Right cardiac atrium (tissue), 5 donors: ENCODE measurements around the gene ADA. TPM values are rescaled to one million over a fixed set of nuclear protein-coding genes. Genes with fewer than 3 reads are reported as not detected.
"Not testable (repeated sequence)": the region's sequence is repeated elsewhere in the genome, so short reads cannot be mapped to it uniquely, and the experiment has no call there.

Experiments used
- ATAC-seq, 2 donors: fragments of 200-7000 bp; cut with Tn5 transposase; one replicate each; pipeline versions ENCODE4 v1.8.0 to v1.9.1; 2020; ENCODE audit warnings: moderate library complexity in 2 of 2, mild to moderate bottlenecking in 1 of 2
- DNase-seq, 3 donors: peaks; one replicate each; pipeline ENCODE4 v3.0.0-alpha.2; 2020
- H3K27ac ChIP-seq: one replicate; pipeline ENCODE4 v1.5.1; 2013; ENCODE audit warnings: mild to moderate bottlenecking, low read length, control low read depth, moderate library complexity
- H3K27me3 ChIP-seq: one replicate; pipeline ENCODE4 v1.6.1; 2013; ENCODE audit not compliant: control insufficient read depth, insufficient read depth
- H3K4me1 ChIP-seq: one replicate; pipeline ENCODE4 v1.6.1; 2013; ENCODE audit warnings: low read length; ENCODE audit not compliant: control insufficient read depth, insufficient read depth
- H3K4me3 ChIP-seq: one replicate; pipeline ENCODE4 v1.5.1; 2013; ENCODE audit warnings: low read length, control low read depth
- H3K9me3 ChIP-seq: one replicate; pipeline ENCODE4 v1.6.1; 2013; ENCODE audit warnings: low read length; ENCODE audit not compliant: control insufficient read depth
- WGBS: extraction: QIAGEN DNeasy Blood & Tissue Kit; methylation state at CpG from one replicate; pipeline ENCODE4 v1.1.7; 2013; 5-methylcytosine and 5-hydroxymethylcytosine counted together
- intact Hi-C, 4 donors: fragments of 100-400 bp; cut with DNase I; formaldehyde crosslinking; loops; one replicate each; pipeline versions ENCODE4 v1.11.0 to v1.14.0; 2022 to 2023
- polyA plus RNA-seq: library from polyadenylated mRNA; stranded (reverse); fragments of 200-250 nt; gene quantifications from one replicate; pipeline ENCODE4 v1.2.3, GENCODE V29; 2013
- total RNA-seq, 4 donors: library from RNA; stranded (reverse); fragmentation: NEBNext Ultra II Directional; extraction: Animal tissue kit (Norgen Biotek cat#: 25700); gene quantifications; one replicate each; pipeline ENCODE4 v1.2.1, GENCODE V29; 2021
- donor health status: healthy with polysubstance abuse.
- donor health status: DM: no; HTN: yes; CAD: no.
- donor health status: DM: no; HTN: no; CAD: no.
- donor health status: DM: no; HTN: yes; CAD: no; lungs with severe emphysema.
- donor health status: DM: yes; HTN: yes; CAD: no.

ADA gene
- total and polyA plus RNA-seq, 5 donors: 11.6 to 22.8 (median 12.4) TPM

GRCh38 chr20:44589537-44589936 is 62.0 kb downstream of the ADA start:
- Histone ChIP-seq H3K9me3 (no peaks in the 10 kb centered on the region), H3K27me3 (no peaks in the 10 kb centered on the region), H3K4me1 (peaks cover 17% of the 10 kb centered on the region), H3K27ac (no peak overlapping the region), H3K4me3 (no peak overlapping the region)
- ATAC-seq (no peak), DNase-seq (no peak)
- 70% methylated on average over 4 of the region's 4 CpGs for WGBS
- intact Hi-C loops: no loop called here

- H3K27ac ChIP-seq, H3K4me3 ChIP-seq, H3K27me3 ChIP-seq, DNase-seq, ATAC-seq, intact Hi-C loops, H3K9me3 ChIP-seq: not testable (repeated sequence)
- H3K4me1 ChIP-seq: peaks cover 18% of the 10 kb centered on the region
- 98% methylated on average over 9 of the region's 9 CpGs for WGBS
These were observed 63.2 kb downstream of the ADA start for GRCh38 chr20:44588321-44588720.

GRCh38 chr20:44587035-44587980 is 64.2 kb downstream of the ADA start:
- 53% methylated on average over 10 of the region's 10 CpGs for WGBS
- peaks cover 16% of the 10 kb centered on the region for H3K4me1 ChIP-seq
- intact Hi-C loops: no loop called here
- DNase-seq (no peak), ATAC-seq (no peak)
- peak overlapping the region; percentile 75 for H3K27ac ChIP-seq
- H3K27me3 ChIP-seq: no peaks in the 10 kb centered on the region
- H3K4me3 ChIP-seq: no peak overlapping the region
- H3K9me3 ChIP-seq: no peaks in the 10 kb centered on the region

GRCh38 chr20:44586289-44586911 is 65.1 kb downstream of the ADA start:
- WGBS: 38% methylated on average over 3 of the region's 3 CpGs
- intact Hi-C loops: no loop called here
- Histone ChIP-seq H3K9me3 (no peaks in the 10 kb centered on the region), H3K4me3 (no peak overlapping the region), H3K4me1 (peaks cover 21% of the 10 kb centered on the region), H3K27ac (peak overlapping the region; percentile 84), H3K27me3 (no peaks in the 10 kb centered on the region)
- DNase-seq (no peak), ATAC-seq (no peak)

GRCh38 chr20:44585057-44585963 is 66.2 kb downstream of the ADA start:
- 68% methylated on average over 6 of the region's 6 CpGs for whole genome bisulfite sequencing
- Histone ChIP-seq H3K27ac (peak overlapping the region; percentile 84), H3K27me3 (no peaks in the 10 kb centered on the region), H3K4me1 (peaks cover 19% of the 10 kb centered on the region), H3K4me3 (peak overlapping the region; percentile 86), H3K9me3 (no peaks in the 10 kb centered on the region)
- no peak for ATAC-seq
- intact Hi-C loops: no loop called here
- DNase-seq: no peak

GRCh38 chr20:44584162-44584561 is 67.3 kb downstream of the ADA start:
- peak overlapping the region; percentile 86 for H3K4me3 ChIP-seq
- ATAC-seq (no peak), DNase-seq (no peak)
- H3K27me3 ChIP-seq: no peaks in the 10 kb centered on the region
- intact Hi-C loops: no loop called here
- H3K9me3 ChIP-seq: no peaks in the 10 kb centered on the region
- WGBS: 61% methylated on average over 4 of the region's 4 CpGs
- H3K4me1 ChIP-seq: peaks cover 23% of the 10 kb centered on the region
- H3K27ac ChIP-seq: peak overlapping the region; percentile 51

GRCh38 chr20:44583157-44583556 is 68.3 kb downstream of the ADA start:
- Histone ChIP-seq H3K4me1 (peaks cover 23% of the 10 kb centered on the region), H3K27me3 (no peaks in the 10 kb centered on the region), H3K27ac (peak overlapping the region; percentile 92), H3K4me3 (peak overlapping the region; percentile 86), H3K9me3 (no peaks in the 10 kb centered on the region)
- intact Hi-C loops: no loop called here
- WGBS: 13% methylated on average over 1 of the region's 1 CpG
- DNase-seq (no peak), ATAC-seq (no peak)

GRCh38 chr20:44582311-44583025 is 69.0 kb downstream of the ADA start, which contains the start of gene PKIG:
Gene PKIG (plus strand): TSS chr20:44582579. CDS start chr20:44614557, 31,978 bp downstream.
- intact Hi-C loops: no loop called here
- DNase-seq (peak in 2 of 3 donors; percentile 49 to 58), ATAC-seq (peak; percentile 90 to 94)
- Histone ChIP-seq H3K4me3 (peak within 1 kb of the TSS; percentile 86), H3K27ac (peak within 1 kb of the TSS; percentile 92), H3K27me3 (no peaks in the 10 kb centered on the region), H3K9me3 (no peaks in the 10 kb centered on the region), H3K4me1 (peaks cover 23% of the 10 kb centered on the region)
- 8% methylated on average over 6 of the region's 6 CpGs for WGBS

GRCh38 chr20:44581515-44581914 is 70.0 kb downstream of the ADA start:
- intact Hi-C loops: no loop called here
- Histone ChIP-seq H3K27ac (peak overlapping the region; percentile 90), H3K27me3 (no peaks in the 10 kb centered on the region), H3K9me3 (no peaks in the 10 kb centered on the region), H3K4me1 (peaks cover 21% of the 10 kb centered on the region), H3K4me3 (no peak overlapping the region)
- DNase-seq (no peak), ATAC-seq (no peak)
- WGBS: 66% methylated on average over 1 of the region's 1 CpG

GRCh38 chr20:44580581-44581268 is 70.8 kb downstream of the ADA start:
- peaks cover 20% of the 10 kb centered on the region for H3K4me1 ChIP-seq
- ATAC-seq (no peak), DNase-seq (no peak)
- WGBS: 80% methylated on average over 9 of the region's 9 CpGs
- H3K27me3 ChIP-seq: no peaks in the 10 kb centered on the region
- no peaks in the 10 kb centered on the region for H3K9me3 ChIP-seq
- intact Hi-C loops: no loop called here
- no peak overlapping the region for H3K4me3 ChIP-seq
- peak overlapping the region; percentile 73 for H3K27ac ChIP-seq
